Upper lobe of left lung (tissue), 4 donors: ENCODE measurements around the gene EDC4.

Source experiments
- CTCF ChIP-seq, 6 experiments: fragments of 450-650 bp in 4 of 6; fragments of 200-600 bp in 2 of 6; sonication (generic) in 2 of 6; IDR thresholded peaks; one replicate each; pipeline ENCODE4 v1.5.1; 2016 to 2019; ENCODE audit warnings: antibody characterized with exemption in 6 of 6
- EP300 ChIP-seq, 4 donors: sonication (generic); formaldehyde crosslinking; IDR thresholded peaks; one replicate each; pipeline ENCODE4 v1.5.1; 2017; ENCODE audit warnings: antibody characterized with exemption in 4 of 4, control low read depth in 2 of 4
- POLR2AphosphoS5 ChIP-seq, 2 donors: sonication (generic); formaldehyde crosslinking; IDR thresholded peaks; one replicate each; pipeline ENCODE4 v1.5.1; 2017; ENCODE audit warnings: antibody characterized with exemption in 2 of 2

- no peak for TF ChIP-seq CTCF (IDR thresholded peaks at IDR 0.05)
- TF ChIP-seq EP300 (IDR thresholded peaks at IDR 0.05) = no peak
- TF ChIP-seq POLR2AphosphoS5 (IDR thresholded peaks at IDR 0.05) = no peak
Observed at GRCh38 chr16:67880584-67880983, 7.7 kb downstream of the EDC4 start.
